ENCODE results near the gene HTR2A. TPM values are rescaled to one million over a fixed set of nuclear protein-coding genes. Genes with fewer than 3 reads are reported as not detected.

The HTR2A gene
- total RNA-seq, 6 experiments from 2014 or later = 0.04 TPM; not detected in 5

GRCh38 chr13:46925486-46925885, 28.6 kb upstream of the HTR2A start:
- 72% methylated on average over 1 of the region's 1 CpG for WGBS (ENCODE audit: insufficient coverage, low coverage, low lambda C conversion rate, missing lambda C conversion rate)
- intact Hi-C loops (cut with DNase I) = no loop called here
- no peak for ATAC-seq

GRCh38 chr13:46914341-46914740, 17.5 kb upstream of the HTR2A start:
- Histone ChIP-seq H3K9me3 (no peaks in the 10 kb centered on the region), H3K27ac (no peak overlapping the region), H3K36me3 (no peaks in the 10 kb centered on the region), H3K27me3 (no peaks in the 10 kb centered on the region), H3K4me3 (no peak overlapping the region), H3K4me1 (no peaks in the 10 kb centered on the region)
- WGBS (ENCODE audit: insufficient coverage, low coverage, low lambda C conversion rate, missing lambda C conversion rate) = 64% methylated on average over 2 of the region's 2 CpGs
- intact Hi-C loops (cut with DNase I) = no loop called here
- ATAC-seq (no peak), DNase-seq (no peak)
- TF ChIP-seq CTCF (IDR thresholded peaks at IDR 0.05) = no peak

More at GRCh38 chr13:46925486-46925885, 28.6 kb upstream of the HTR2A start:
- Histone ChIP-seq H3K27me3 (no peaks in the 10 kb centered on the region), H3K36me3 (no peaks in the 10 kb centered on the region), H3K4me1 (no peaks in the 10 kb centered on the region), H3K9me3 (no peaks in the 10 kb centered on the region), H3K27ac (no peak overlapping the region), H3K4me3 (no peak overlapping the region)
- TF ChIP-seq CTCF (IDR thresholded peaks at IDR 0.05) = no peak
- TF ChIP-seq POLR2A (IDR thresholded peaks at IDR 0.05) = no peak
- DNase-seq = no peak

- H3K4me3 ChIP-seq = no peak overlapping the region
- no peaks in the 10 kb centered on the region for H3K36me3 ChIP-seq
- no peaks in the 10 kb centered on the region for H3K27me3 ChIP-seq
- 82% methylated on average over 1 of the region's 1 CpG for WGBS (ENCODE audit: insufficient coverage, low coverage, low lambda C conversion rate, missing lambda C conversion rate)
- TF ChIP-seq POLR2A (IDR thresholded peaks at IDR 0.05) (no peak), CTCF (IDR thresholded peaks at IDR 0.05) (no peak)
- DNase-seq (no peak), ATAC-seq (no peak)
- intact Hi-C loops (cut with DNase I) = no loop called here
- H3K9me3 ChIP-seq = no peaks in the 10 kb centered on the region
- no peaks in the 10 kb centered on the region for H3K4me1 ChIP-seq
- H3K27ac ChIP-seq = no peak overlapping the region
These were observed 16.9 kb upstream of the HTR2A start for GRCh38 chr13:46913757-46914156.

- Histone ChIP-seq H3K27me3 (no peaks in the 10 kb centered on the region), H3K27ac (no peak overlapping the region), H3K9me3 (no peaks in the 10 kb centered on the region), H3K4me1 (no peaks in the 10 kb centered on the region), H3K36me3 (no peaks in the 10 kb centered on the region), H3K4me3 (no peak overlapping the region)
- DNase-seq (no peak), ATAC-seq (no peak)
- WGBS (ENCODE audit: insufficient coverage, low coverage, low lambda C conversion rate, missing lambda C conversion rate) = 77% methylated on average over 3 of the region's 3 CpGs
- TF ChIP-seq CTCF (IDR thresholded peaks at IDR 0.05) = no peak
- TF ChIP-seq POLR2A (IDR thresholded peaks at IDR 0.05) = no peak
- intact Hi-C loops (cut with DNase I) = no loop called here
These were observed 12.2 kb upstream of the HTR2A start for GRCh38 chr13:46909042-46909441.

- Histone ChIP-seq H3K27me3 (no peaks in the 10 kb centered on the region), H3K36me3 (no peaks in the 10 kb centered on the region), H3K4me1 (no peaks in the 10 kb centered on the region), H3K9me3 (no peaks in the 10 kb centered on the region), H3K4me3 (no peak overlapping the region), H3K27ac (no peak overlapping the region)
- no peak for ATAC-seq
- WGBS (ENCODE audit: insufficient coverage, low coverage, low lambda C conversion rate, missing lambda C conversion rate) = 68% methylated on average over 2 of the region's 2 CpGs
- TF ChIP-seq POLR2A (IDR thresholded peaks at IDR 0.05) (no peak), CTCF (IDR thresholded peaks at IDR 0.05) (no peak)
- intact Hi-C loops (cut with DNase I) = no loop called here
- no peak for DNase-seq
These were observed 11.6 kb upstream of the HTR2A start for GRCh38 chr13:46908501-46908900.
